OCI-LY7 (cell line): ENCODE data around the gene AMMECR1.

ENCODE experiments used
- EZH2phosphoT487 ChIP-seq: fragments of 200-600 bp; sonication (generic); IDR thresholded peaks from 2 replicates; pipeline ENCODE4 v1.6.1; 2018; ENCODE audit warnings: low read depth, borderline replicate concordance, mild to moderate bottlenecking, mixed run types, antibody characterized with exemption, low read length, moderate library complexity, mixed read lengths
- TF ChIP-seq, protein P1 (sequence below): fragments of 200-600 bp; sonication (generic); conservative IDR thresholded peaks from 2 replicates; pipeline ENCODE4 v1.5.1; 2014; ENCODE audit warnings: mild to moderate bottlenecking, antibody characterized with exemption, low read length, moderate library complexity, mixed read lengths

DNA sequence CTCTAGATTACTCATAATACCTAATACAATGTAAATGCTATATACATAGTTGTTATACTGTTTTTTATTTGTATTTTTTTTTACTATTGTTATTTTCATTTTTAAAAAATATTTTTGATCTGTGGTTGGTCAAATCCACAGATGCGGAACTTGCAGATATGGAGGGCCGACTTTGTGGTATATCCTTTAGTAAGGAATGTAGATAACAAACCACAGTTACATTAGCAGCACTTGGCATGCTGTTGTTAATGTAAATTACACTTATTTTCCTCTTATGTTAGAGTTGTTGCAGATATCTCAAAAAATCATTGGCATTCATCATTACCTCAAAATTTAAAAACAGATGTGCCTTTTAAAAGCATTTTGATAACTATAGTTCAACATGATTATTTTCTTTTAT lies 164.0 kb downstream of the AMMECR1 start:
- TF ChIP-seq, protein P1, sequence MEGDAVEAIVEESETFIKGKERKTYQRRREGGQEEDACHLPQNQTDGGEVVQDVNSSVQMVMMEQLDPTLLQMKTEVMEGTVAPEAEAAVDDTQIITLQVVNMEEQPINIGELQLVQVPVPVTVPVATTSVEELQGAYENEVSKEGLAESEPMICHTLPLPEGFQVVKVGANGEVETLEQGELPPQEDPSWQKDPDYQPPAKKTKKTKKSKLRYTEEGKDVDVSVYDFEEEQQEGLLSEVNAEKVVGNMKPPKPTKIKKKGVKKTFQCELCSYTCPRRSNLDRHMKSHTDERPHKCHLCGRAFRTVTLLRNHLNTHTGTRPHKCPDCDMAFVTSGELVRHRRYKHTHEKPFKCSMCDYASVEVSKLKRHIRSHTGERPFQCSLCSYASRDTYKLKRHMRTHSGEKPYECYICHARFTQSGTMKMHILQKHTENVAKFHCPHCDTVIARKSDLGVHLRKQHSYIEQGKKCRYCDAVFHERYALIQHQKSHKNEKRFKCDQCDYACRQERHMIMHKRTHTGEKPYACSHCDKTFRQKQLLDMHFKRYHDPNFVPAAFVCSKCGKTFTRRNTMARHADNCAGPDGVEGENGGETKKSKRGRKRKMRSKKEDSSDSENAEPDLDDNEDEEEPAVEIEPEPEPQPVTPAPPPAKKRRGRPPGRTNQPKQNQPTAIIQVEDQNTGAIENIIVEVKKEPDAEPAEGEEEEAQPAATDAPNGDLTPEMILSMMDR = no peak
- TF ChIP-seq EZH2phosphoT487 = no peak
